ENCODE results near the gene DCTN2.
A peak's percentile ranks its signal among the peaks of the same experiment; 100 is the strongest.
"Not testable (repeated sequence)": the region's sequence is repeated elsewhere in the genome, so short reads cannot be mapped to it uniquely, and the experiment has no call there.

The DCTN2 gene

GRCh38 chr12:57546438-57547287 lies at the start of gene DCTN2:
DCTN2 (minus strand) TSS chr12:57547192; CDS start chr12:57547063, 129 bp downstream.
- DNase-seq: peak; percentile 89

- DNase-seq: no peak
Measured at GRCh38 chr12:57593187-57593586, 46.2 kb upstream of the DCTN2 start.

- DNase-seq: no peak
Measured at GRCh38 chr12:57592551-57593165, 45.7 kb upstream of the DCTN2 start.

GRCh38 chr12:57591782-57592325 lies 44.9 kb upstream of the DCTN2 start:
- DNase-seq: no peak

GRCh38 chr12:57590864-57591781 lies 44.1 kb upstream of the DCTN2 start, which contains the start of gene PIP4K2C:
PIP4K2C (plus strand) TSS chr12:57591192; CDS start chr12:57591290, 98 bp downstream.
- peak; percentile 70 for DNase-seq

GRCh38 chr12:57590479-57590863 lies 43.5 kb upstream of the DCTN2 start:
- DNase-seq: no peak

- DNase-seq: not testable (repeated sequence)
Measured at GRCh38 chr12:57588951-57589610, 42.1 kb upstream of the DCTN2 start.

GRCh38 chr12:57586832-57587429 lies 39.9 kb upstream of the DCTN2 start:
- no peak for DNase-seq

- DNase-seq: no peak
Measured at GRCh38 chr12:57586128-57586527, 39.1 kb upstream of the DCTN2 start.

- no peak for DNase-seq
Measured at GRCh38 chr12:57585156-57585555, 38.2 kb upstream of the DCTN2 start.

GRCh38 chr12:57584690-57585089 lies 37.7 kb upstream of the DCTN2 start:
- no peak for DNase-seq

- DNase-seq: no peak
Measured at GRCh38 chr12:57584050-57584449, 37.1 kb upstream of the DCTN2 start.

GRCh38 chr12:57583008-57583831 lies 36.2 kb upstream of the DCTN2 start:
- peak; percentile 36 for DNase-seq

- no peak for DNase-seq
Measured at GRCh38 chr12:57582440-57582839, 35.4 kb upstream of the DCTN2 start.

- no peak for DNase-seq
Measured at GRCh38 chr12:57581802-57582201, 34.8 kb upstream of the DCTN2 start.

GRCh38 chr12:57580466-57580795 lies 33.4 kb upstream of the DCTN2 start:
- DNase-seq: no peak

GRCh38 chr12:57579677-57580465 lies 32.9 kb upstream of the DCTN2 start:
- DNase-seq: no peak

GRCh38 chr12:57579011-57579410 lies 32.0 kb upstream of the DCTN2 start:
- no peak for DNase-seq

GRCh38 chr12:57577981-57578758 lies 31.2 kb upstream of the DCTN2 start:
- DNase-seq: no peak
